Mammary epithelial cell (primary cell): Measurements from ENCODE around the gene CHRM5.

Experiments
- CTCF ChIP-seq, 2 donors: IDR thresholded peaks in 1 of 2; conservative IDR thresholded peaks in 1 of 2; 2 replicates each; pipeline ENCODE4 v1.5.1; 2011 to 2012; ENCODE audit warnings: inconsistent platforms in 2 of 2, low read length in 2 of 2, mild to moderate bottlenecking in 2 of 2, control low read depth in 1 of 2, low read depth in 1 of 2; ENCODE audit not compliant: insufficient read depth in 1 of 2; ENCODE audit errors: extremely low read depth in 1 of 2
- EZH2 ChIP-seq: IDR thresholded peaks from 2 replicates; pipeline ENCODE4 v1.6.1; 2012; ENCODE audit warnings: low read length, inconsistent platforms, borderline replicate concordance

- TF ChIP-seq CTCF (conservative IDR thresholded peaks at IDR 0.05 in 1 of 2, IDR thresholded peaks at IDR 0.05 in 1 of 2; ENCODE audit: extremely low read depth in 1 of 2, insufficient read depth in 1 of 2, low read depth in 1 of 2, low read length in 2 of 2) = no peak
- no peak for TF ChIP-seq EZH2
Observed at GRCh38 chr15:34001536-34001935, 33.2 kb downstream of the CHRM5 start.
